Coronary artery (tissue), 2 donors: ENCODE results near the gene CCL28.
"Not testable (repeated sequence)": the region's sequence is repeated elsewhere in the genome, so short reads cannot be mapped to it uniquely, and the experiment has no call there.

ENCODE experiments used
- DNase-seq: peaks from one replicate; pipeline ENCODE4 v3.0.0-alpha.2; 2017; ENCODE audit warnings: low spot score
- H3K27ac ChIP-seq, 2 donors: fragments of 200-600 bp; sonication (generic); one replicate each; pipeline ENCODE4 v1.5.1; 2016 to 2019
- H3K4me3 ChIP-seq: fragments of 200-600 bp; sonication (generic); 2 replicates; pipeline ENCODE4 v1.5.1; 2016; ENCODE audit warnings: mild to moderate bottlenecking, moderate library complexity
- TF ChIP-seq, protein P1 (sequence below): fragments of 200-600 bp; sonication (generic); IDR thresholded peaks from one replicate; pipeline ENCODE4 v1.5.1; 2019; ENCODE audit warnings: antibody characterized with exemption

CCL28 gene

DNA sequence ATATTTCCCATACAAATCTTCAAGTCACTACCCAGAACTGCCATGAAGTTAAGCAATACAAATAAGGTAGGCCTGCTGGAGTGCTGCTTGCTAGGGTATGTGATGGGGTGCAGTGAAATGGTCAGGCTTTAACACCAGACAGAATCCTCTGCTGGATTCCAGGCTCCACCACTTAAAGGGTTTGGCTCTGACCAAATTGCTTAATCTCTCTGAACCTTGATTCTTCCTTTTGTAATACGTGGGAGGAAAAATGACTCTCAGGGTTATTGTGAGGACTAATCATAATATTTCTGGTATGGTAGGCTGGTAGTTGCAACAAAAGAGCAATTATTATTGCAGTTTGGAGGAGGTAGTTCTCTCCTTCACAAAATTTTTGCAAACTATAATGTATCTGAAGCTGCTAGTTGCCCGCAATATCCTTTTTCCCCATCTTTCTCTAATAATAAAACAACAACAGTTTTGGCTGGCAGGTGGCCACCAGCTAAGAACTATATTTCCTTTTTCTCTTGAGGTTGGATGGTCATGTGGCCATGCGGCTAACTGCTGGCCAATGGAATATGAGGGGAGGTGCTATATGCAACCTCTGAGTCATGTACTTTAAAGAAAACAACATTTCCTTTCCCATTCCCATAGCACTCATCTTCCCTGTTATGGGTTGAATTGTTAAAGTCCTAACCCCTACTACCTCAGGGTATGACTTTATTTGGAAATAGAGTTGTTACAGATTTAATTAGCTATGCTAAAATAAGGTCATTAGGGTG, 44.1 kb downstream of the CCL28 start:
- no peak overlapping the region for H3K27ac ChIP-seq
- DNase-seq, result no peak
- H3K4me3 ChIP-seq, result no peak overlapping the region
- TF ChIP-seq, protein P1, sequence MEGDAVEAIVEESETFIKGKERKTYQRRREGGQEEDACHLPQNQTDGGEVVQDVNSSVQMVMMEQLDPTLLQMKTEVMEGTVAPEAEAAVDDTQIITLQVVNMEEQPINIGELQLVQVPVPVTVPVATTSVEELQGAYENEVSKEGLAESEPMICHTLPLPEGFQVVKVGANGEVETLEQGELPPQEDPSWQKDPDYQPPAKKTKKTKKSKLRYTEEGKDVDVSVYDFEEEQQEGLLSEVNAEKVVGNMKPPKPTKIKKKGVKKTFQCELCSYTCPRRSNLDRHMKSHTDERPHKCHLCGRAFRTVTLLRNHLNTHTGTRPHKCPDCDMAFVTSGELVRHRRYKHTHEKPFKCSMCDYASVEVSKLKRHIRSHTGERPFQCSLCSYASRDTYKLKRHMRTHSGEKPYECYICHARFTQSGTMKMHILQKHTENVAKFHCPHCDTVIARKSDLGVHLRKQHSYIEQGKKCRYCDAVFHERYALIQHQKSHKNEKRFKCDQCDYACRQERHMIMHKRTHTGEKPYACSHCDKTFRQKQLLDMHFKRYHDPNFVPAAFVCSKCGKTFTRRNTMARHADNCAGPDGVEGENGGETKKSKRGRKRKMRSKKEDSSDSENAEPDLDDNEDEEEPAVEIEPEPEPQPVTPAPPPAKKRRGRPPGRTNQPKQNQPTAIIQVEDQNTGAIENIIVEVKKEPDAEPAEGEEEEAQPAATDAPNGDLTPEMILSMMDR, result no peak

DNA sequence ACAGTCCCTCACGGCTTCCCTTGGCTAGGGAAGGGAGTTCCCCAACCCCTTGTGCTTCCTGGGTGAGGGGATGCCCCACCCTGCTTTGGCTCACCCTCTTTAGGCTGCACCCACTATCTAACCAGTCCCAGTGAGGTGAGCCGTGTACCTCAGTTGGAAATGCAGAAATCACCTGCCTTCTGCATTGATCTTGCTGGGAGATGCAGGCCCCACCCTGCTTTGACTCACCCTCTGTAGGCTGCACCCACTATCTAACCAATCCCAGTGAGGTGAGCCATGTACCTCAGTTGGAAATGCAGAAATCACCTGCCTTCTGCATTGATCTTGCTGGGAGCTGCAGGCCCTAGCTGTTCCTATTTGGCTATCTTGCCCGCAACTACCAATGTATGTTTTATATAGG, 44.7 kb downstream of the CCL28 start:
- H3K4me3 ChIP-seq, result no peak overlapping the region
- no peak for DNase-seq
- no peak overlapping the region for H3K27ac ChIP-seq
- TF ChIP-seq, protein P1, result no peak

DNA sequence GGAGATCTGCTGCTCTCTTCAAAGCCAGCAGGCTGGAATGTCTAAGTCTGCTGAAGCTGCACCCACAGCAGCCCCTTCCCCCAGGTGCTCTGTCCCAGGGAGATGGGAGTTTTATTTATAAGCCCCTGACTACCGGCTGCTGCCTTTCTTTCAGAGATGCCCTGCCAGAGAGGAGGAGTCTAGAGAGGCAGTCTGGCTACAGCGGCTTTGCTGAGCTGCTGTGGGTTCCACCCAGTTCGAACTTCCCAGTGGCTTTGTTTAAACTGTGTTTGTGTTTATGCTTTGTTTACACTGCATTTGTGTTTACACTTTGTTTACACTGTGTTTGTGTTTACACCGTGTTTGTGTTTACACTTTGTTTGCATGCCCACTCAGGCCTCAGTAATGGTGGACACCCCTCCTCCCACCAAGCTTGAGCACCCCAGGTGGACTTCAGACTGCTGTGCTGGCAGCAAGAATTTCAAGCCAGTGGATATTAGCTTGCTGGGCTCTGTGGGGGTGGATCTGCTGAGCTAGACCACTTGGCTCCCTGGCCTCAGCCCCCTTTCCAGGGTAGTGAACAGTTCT, 45.4 kb downstream of the CCL28 start:
- H3K27ac ChIP-seq, result not testable (repeated sequence)

DNA sequence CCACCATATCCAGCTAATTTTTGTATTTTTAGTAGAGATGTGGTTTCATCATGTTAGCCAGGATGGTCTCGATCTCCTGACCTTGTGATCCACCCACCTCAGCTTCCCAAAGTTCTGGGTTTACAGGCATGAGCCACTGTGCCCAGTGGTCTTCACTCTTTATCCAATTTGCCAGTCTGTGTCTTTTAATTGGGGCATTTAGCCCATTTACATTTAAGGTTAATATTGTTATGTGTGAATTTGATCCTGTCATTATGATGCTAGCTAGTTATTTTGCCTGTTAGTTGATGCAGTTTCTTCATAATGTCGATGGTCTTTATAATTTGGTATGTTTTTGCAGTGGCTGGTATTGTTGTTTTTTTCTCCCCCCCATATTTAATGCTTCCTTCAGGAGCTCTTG, 47.0 kb downstream of the CCL28 start:
- DNase-seq, H3K4me3 ChIP-seq, H3K27ac ChIP-seq: not testable (repeated sequence)

More for the DNA sequence above, 45.4 kb downstream of the CCL28 start:
- DNase-seq, H3K4me3 ChIP-seq: not testable (repeated sequence)

DNA sequence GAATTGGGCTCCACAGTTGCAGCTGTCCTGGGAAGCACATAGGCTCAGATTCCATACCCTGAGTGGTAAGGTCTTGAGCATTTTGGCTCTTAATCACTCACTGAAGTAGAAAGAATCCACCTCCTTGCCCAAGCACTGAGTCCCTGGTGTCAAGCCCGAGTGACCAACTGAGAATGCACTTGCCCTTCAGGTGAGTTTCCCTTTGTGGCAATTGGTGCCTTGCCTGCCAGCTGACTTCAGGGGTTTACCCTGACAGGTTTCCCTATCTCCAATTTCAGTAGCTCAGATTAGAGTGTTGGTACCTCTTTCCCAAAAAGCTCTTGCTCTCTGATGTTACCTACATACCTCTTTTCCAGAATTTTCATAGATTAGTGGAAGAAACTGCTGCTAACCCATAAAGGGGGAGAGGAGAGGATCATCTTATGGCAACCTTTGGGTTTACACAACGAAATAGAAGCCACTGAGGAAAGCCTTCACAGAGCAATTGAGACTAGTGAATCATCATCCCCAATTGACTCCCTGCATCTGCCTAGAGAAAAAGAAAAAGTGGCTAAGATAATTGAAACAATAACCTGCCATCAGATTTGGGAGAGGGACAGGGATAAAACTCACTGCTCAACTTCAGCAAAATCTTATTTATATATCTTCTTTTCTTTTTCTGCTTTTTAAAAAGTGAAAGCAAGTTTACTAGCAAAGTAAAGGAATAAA, 48.6 kb downstream of the CCL28 start:
- H3K4me3 ChIP-seq, result no peak overlapping the region
- no peak for DNase-seq
- TF ChIP-seq, protein P1, result no peak
- no peak overlapping the region for H3K27ac ChIP-seq

DNA sequence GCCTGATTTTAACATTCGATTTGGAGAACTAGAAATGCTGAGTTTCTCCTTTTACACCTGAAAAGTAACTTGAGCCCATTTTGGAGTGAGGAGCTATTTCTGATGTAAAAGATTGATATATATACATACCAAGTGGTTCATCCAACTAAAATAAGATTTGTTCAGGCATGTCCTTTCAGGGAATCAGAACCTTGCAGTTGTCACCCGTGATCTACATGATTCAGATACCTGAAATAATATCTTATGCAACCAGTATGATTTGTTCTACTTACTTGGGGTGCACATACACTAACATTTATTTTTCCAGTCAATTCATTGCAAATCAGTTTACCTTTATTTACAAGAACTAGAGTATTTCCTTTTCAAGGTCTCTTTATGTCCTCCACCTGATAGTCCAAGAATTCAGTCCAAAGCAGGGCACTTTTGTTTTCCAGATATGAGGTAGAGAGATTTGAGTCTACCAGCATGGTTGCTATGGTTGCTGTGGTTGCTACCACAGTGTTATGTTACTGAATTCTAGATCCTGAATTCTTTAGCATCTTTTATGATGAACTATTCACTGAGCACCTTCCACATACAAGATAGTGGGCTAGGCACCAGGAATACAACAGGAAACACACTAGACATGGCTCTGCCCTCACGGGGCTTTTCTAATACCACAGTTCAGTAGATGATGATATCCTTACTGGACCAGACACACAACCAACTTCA, 49.3 kb downstream of the CCL28 start:
- DNase-seq, result no peak
- Histone ChIP-seq H3K4me3 (no peak overlapping the region), H3K27ac (no peak overlapping the region)
- TF ChIP-seq, protein P1, result no peak

DNA sequence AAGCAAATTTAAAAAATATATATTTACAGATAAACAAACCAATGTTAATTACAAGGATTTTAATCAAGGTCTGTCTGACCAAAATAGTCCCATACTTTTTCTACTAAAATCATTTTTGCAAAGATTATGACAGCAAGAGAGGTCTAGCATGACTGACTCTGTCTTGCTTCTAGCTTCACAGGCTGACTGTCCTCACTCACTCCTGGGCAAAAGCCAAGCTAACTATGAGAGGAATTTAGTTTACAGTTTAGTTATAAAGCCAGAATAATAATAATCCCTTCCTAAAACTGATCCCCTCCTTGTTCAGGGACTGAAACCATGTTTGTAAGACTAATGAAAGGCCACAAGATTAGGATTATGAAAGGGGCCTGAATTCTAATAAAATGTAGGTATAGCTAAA, 53.5 kb downstream of the CCL28 start:
- TF ChIP-seq, protein P1, result no peak
- Histone ChIP-seq H3K4me3 (no peak overlapping the region), H3K27ac (no peak overlapping the region)
- DNase-seq, result no peak
